LNCAP (cell line): ENCODE measurements around the gene CBL.

ENCODE experiments used
- TF ChIP-seq, protein P1 (sequence below): fragments of 450-650 bp; IDR thresholded peaks from 2 replicates; pipeline ENCODE4 v1.5.1; 2017; ENCODE audit warnings: mild to moderate bottlenecking

Gene CBL

DNA sequence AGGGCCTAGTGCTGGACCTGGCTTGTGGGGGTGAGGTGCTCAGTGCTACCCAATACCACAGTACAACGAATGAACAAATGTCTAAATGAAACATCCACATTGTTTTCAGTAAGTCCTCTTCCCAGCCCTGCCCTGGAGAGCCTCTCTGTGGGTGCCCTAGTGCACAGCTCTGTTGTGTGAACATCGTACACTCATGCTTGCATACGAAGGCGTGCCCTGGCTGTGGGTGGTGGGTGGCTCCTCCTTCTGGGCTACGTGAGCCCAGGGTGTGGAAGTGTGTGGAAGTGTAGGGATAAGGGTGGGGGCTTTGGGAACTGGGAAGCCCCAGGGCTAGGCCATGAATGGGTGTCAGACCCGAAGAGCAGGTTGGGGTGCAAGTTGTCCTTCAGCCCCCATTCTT lies 38.2 kb upstream of the CBL start:
- TF ChIP-seq, protein P1, sequence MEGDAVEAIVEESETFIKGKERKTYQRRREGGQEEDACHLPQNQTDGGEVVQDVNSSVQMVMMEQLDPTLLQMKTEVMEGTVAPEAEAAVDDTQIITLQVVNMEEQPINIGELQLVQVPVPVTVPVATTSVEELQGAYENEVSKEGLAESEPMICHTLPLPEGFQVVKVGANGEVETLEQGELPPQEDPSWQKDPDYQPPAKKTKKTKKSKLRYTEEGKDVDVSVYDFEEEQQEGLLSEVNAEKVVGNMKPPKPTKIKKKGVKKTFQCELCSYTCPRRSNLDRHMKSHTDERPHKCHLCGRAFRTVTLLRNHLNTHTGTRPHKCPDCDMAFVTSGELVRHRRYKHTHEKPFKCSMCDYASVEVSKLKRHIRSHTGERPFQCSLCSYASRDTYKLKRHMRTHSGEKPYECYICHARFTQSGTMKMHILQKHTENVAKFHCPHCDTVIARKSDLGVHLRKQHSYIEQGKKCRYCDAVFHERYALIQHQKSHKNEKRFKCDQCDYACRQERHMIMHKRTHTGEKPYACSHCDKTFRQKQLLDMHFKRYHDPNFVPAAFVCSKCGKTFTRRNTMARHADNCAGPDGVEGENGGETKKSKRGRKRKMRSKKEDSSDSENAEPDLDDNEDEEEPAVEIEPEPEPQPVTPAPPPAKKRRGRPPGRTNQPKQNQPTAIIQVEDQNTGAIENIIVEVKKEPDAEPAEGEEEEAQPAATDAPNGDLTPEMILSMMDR = no peak

DNA sequence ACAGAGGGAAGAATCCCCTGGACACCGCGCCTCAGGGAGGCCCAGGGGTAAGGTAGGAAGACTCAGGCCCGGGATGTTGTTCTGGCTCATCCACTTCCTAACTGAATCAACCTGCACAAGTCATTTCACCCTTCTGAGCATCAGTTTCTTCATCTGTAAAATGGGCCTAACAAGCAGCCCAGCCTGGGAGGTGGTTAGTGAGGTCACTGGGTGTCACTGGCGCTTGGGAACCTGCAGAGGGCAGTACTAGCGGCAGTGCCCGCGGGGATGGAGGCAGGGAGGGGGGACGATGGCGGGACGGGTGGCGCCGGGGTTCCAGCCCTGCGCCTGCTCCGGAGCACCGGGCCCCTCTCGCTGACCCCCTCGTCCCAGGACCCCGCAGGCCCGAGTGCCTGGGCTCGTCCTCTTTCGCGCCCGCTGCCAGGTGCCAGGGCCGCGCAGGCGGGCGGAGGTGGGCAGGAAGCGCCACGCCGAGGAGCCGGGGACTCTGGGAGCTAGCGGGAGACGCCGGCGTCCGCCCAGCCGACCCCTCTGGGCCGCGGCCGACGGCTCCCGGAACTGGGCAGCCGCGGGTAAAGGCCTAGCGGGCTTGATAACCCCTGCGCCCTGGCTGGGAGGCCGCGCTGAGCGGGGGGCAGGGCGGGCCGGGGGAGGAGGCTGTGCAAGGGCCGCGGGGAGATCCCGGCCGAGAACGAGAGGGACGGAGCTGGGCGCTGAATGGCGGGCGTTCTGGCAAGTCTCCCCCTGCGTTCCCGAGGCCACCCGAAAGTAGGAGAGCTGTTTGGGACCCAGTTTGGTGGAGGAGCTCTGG lies 37.5 kb upstream of the CBL start, which contains the start of gene NLRX1:
Gene NLRX1 (plus strand): TSS at position 255 of the 811 bp plus-strand sequence. CDS start 2,679 bp downstream, outside the sequence.
- TF ChIP-seq, protein P1 = peak; percentile 91

DNA sequence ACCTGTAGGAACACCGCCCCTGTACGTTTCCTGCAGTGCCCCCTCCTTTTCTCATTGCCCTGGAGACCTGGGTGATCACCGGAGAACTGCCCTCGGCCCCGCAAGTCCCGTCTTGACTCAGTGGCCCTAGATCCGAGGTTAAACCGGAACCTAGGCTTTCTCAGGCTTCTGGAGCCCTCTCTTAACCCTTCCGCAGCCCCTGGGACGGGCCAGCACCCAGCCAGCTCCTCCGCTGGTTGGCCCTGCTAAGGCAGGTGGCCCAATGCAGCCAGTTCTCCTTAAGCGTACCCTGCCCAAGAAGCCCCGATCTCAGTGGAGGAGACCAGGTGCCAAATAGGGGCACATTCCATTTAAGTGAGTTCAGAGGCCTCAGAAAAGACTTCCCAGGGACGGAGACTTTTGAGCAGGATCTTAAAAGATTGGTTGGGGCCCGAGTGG lies 36.8 kb upstream of the CBL start:
- TF ChIP-seq, protein P1 = no peak

DNA sequence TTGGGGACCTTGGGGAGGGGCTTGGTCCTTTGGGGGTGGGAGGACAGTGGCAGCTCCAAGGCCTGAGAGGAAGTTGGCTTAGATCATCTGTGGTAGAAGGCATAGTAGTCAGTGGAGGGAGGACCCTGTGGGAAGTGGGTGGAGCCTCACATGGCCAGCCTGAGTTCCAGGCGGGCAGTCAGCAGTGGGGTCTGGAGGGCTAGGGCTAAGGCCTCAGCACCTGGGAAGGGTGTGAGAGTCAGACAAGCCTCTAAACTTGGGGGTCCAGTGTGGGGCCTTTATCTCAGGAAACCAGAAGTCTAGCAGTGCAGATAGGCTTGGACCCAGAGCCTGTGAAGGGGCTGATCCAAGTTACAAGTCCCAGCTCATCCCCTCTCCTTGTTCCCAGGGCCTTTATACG lies 33.6 kb upstream of the CBL start:
- TF ChIP-seq, protein P1 = no peak

DNA sequence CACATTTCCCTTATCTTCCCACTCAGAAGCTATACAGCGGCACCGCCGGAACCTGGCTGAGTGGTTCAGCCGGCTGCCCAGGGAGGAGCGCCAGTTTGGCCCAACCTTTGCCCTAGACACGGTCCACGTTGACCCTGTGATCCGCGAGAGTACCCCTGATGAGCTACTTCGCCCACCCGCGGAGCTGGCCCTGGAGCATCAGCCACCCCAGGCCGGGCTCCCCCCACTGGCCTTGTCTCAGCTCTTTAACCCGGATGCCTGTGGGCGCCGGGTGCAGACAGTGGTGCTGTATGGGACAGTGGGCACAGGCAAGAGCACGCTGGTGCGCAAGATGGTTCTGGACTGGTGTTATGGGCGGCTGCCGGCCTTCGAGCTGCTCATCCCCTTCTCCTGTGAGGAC lies 32.7 kb upstream of the CBL start:
- TF ChIP-seq, protein P1 = no peak

DNA sequence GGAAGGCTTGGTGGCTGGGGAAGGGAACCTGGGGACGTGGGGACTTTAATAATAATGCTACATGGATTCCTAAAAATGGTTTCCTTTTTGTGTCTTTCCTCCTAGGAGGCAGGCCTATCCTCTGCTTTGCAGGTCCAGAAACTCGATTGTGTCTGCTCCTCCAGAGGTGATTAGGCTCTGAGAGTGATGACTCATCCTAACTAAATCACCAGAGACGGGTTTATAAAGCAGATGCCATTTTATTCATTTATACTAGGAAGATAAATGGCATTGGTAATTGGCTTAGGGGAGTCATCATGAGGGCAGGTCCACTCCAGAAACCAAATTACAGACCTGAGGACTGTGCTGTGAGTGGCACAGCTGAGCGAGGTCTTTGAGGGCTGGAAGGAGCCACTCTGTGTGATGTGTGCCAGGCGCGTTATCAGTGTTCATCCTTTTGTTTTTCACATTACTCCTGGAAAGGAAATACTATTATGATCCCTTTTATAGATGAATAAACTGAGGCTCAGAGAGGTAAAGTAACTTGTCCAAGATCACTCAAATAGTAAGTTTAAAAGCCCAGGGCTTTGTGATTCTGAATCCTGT lies 30.6 kb upstream of the CBL start:
- TF ChIP-seq, protein P1 = no peak

DNA sequence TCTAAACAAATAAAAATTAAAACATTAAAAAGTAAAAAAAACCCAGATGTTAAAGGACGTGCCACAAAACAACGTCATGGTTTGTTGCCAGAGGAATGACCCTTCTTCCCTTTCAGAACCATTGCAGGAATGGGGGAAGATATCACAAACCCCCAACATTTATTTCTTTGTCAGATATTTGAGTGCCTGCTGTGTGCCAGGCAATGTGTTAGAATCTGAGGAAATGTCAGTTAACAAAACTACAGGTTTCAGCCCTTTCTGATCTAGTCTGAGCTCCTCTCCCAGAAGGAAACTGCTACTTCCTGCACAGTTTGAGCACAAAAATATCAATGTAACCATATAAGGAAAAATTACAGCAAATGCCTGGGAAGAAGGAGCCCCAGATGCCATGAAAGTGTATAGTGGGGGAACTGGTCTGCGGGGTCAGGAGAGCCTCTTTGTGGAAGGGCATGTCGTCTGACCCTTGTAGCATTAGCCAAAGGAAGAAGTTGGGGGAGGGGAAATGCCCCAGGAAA lies 27.9 kb upstream of the CBL start:
- TF ChIP-seq, protein P1 = no peak
